ENCODE data around the gene PPP1R16B.

The PPP1R16B gene

GRCh38 chr20:38805502-38805957 is at the start of gene PPP1R16B:
Gene PPP1R16B, plus strand, starts transcription at chr20:38805697. Its CDS starts 30,229 bp downstream, at chr20:38835926.
- peak; percentile 64 for DNase-seq

GRCh38 chr20:38757145-38757775 is 48.2 kb upstream of the PPP1R16B start:
- no peak for DNase-seq

- DNase-seq = no peak
Observed at GRCh38 chr20:38759106-38759505, 46.4 kb upstream of the PPP1R16B start.

- DNase-seq = no peak
Observed at GRCh38 chr20:38760978-38761377, 44.5 kb upstream of the PPP1R16B start.

GRCh38 chr20:38762174-38762573 is 43.3 kb upstream of the PPP1R16B start:
- no peak for DNase-seq

GRCh38 chr20:38763616-38764015 is 41.9 kb upstream of the PPP1R16B start:
- no peak for DNase-seq

- peak; percentile 50 for DNase-seq
Observed at GRCh38 chr20:38764567-38765318, 40.8 kb upstream of the PPP1R16B start.

GRCh38 chr20:38766071-38766470 is 39.4 kb upstream of the PPP1R16B start:
- no peak for DNase-seq

- no peak for DNase-seq
Observed at GRCh38 chr20:38769376-38770295, 35.9 kb upstream of the PPP1R16B start.

GRCh38 chr20:38770546-38770945 is 35.0 kb upstream of the PPP1R16B start:
- no peak for DNase-seq

GRCh38 chr20:38770970-38771369 is 34.5 kb upstream of the PPP1R16B start:
- no peak for DNase-seq

- DNase-seq = no peak
Observed at GRCh38 chr20:38771621-38772020, 33.9 kb upstream of the PPP1R16B start.

GRCh38 chr20:38774167-38774566 is 31.3 kb upstream of the PPP1R16B start:
- DNase-seq = no peak

- DNase-seq = no peak
Observed at GRCh38 chr20:38776363-38776762, 29.1 kb upstream of the PPP1R16B start.

GRCh38 chr20:38779247-38780097 is 26.0 kb upstream of the PPP1R16B start:
- no peak for DNase-seq

- no peak for DNase-seq
Observed at GRCh38 chr20:38782275-38782674, 23.2 kb upstream of the PPP1R16B start.

GRCh38 chr20:38787870-38788269 is 17.6 kb upstream of the PPP1R16B start:
- DNase-seq = no peak

- no peak for DNase-seq
Observed at GRCh38 chr20:38789503-38790199, 15.8 kb upstream of the PPP1R16B start.

GRCh38 chr20:38790200-38791053 is 15.1 kb upstream of the PPP1R16B start:
- DNase-seq = no peak

- no peak for DNase-seq
Observed at GRCh38 chr20:38791291-38791690, 14.2 kb upstream of the PPP1R16B start.

- DNase-seq = no peak
Observed at GRCh38 chr20:38791940-38792339, 13.6 kb upstream of the PPP1R16B start.

Measured in stimulated activated naive CD4-positive, alpha-beta T cell treated with Interleukin-2 at 50 U/mL for 16 hours (primary cell).